ENCODE measurements around the gene STX19. TPM values are rescaled to one million over a fixed set of nuclear protein-coding genes. Genes with fewer than 3 reads are reported as not detected.

STX19 gene
- total and polyA plus RNA-seq, 2 of the 13 experiments (the other 11 are each of a cell fraction or from before 2014, with no cell fraction given): not detected

DNA sequence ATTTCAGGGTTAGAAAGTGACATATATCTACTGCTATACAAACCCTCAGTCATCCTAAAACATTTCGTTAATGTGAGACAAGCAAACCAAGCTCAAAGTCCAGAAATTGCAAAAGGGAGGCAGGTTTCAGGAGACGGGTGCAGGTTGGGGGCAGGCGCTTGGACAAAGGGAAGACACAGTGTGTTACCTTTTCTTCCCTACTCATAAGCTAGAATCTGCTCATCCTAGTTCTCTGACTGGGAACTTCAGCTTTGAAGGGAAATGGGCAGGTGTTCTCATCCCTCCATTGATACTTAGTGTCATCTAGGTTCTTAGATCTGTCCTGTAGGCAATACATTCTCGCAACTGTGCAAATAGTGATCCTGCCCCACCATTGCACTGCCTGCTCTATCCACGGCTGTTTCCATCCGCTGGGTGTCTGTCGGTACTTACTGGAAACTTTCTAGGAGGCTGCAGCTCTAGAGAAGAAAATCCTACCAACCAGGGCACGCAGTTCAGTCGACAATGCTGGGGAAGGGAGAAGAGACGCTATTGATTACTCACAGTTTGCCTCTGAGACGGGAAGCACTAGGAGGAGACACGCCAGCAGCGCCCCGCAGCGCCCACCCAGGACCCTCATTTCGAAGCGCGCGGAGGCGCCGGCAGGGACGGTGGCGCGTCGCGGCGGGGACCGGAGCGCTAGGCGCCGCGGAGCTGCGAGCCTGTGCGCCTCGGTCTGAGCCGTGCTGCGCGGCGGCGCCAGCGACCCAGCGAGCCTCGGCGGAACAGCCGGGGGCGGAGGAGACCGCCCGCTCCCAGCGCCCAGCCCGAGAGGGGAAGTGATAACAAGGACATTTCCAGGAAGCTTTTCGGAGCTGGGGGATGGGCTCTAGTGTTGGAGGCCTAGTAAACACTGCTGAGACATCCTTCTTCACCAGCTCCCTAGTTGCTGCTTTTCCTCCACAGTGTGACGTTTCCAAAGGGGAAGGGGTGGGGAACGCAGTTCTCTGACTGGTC lies 55.0 kb downstream of the STX19 start, which contains the start of gene PROS1 (continued):
- TF ChIP-seq KLF15 (CRISPR knock-in tag; IDR thresholded peaks at IDR 0.05; ENCODE audit: borderline replicate concordance) (no peak), RFXANK (CRISPR knock-in tag; IDR thresholded peaks at IDR 0.05) (no peak), NFIC (IDR thresholded peaks at IDR 0.05; ENCODE audit: low read length) (no peak), AGO2 (optimal IDR thresholded peaks at IDR 0.05; ENCODE audit: low read depth, low read length) (peak; percentile 70), ZSCAN25 (CRISPR knock-in tag; IDR thresholded peaks at IDR 0.05) (no peak; the same call in 1 of the 2 replicates), KMT2B (CRISPR knock-in tag; IDR thresholded peaks at IDR 0.05) (peak; percentile 54), ASH2L (IDR thresholded peaks at IDR 0.05; ENCODE audit: insufficient read length, low read depth, low read length) (peak; percentile 91), CBX1 (IDR thresholded peaks at IDR 0.05; ENCODE audit: low read depth) (no peak), SRSF4 (IDR thresholded peaks at IDR 0.05; ENCODE audit: low read depth, low read length, poor library complexity, severe bottlenecking) (no peak), ZNF138 (CRISPR knock-in tag; IDR thresholded peaks at IDR 0.05; ENCODE audit: low read depth) (no peak), STAG1 (CRISPR knock-in tag; IDR thresholded peaks at IDR 0.05) (peak; percentile 6; the same call in 1 of the 2 replicates), LCORL (IDR thresholded peaks at IDR 0.05) (no peak), LCORL (CRISPR knock-in tag; IDR thresholded peaks at IDR 0.05) (peak; percentile 77), ZNF484 (CRISPR knock-in tag; IDR thresholded peaks at IDR 0.05; ENCODE audit: borderline replicate concordance, low read depth) (no peak), MXD4 (CRISPR knock-in tag; IDR thresholded peaks at IDR 0.05) (no peak; the same call in none of the 2 replicates), ZNF7 (CRISPR knock-in tag; IDR thresholded peaks at IDR 0.05) (no peak), HOXA7 (CRISPR knock-in tag; IDR thresholded peaks at IDR 0.05) (no peak), ZSCAN22 (CRISPR knock-in tag; IDR thresholded peaks at IDR 0.05) (no peak), ZNF737 (CRISPR knock-in tag; IDR thresholded peaks at IDR 0.05; ENCODE audit: borderline replicate concordance) (no peak), MED13 (CRISPR knock-in tag; IDR thresholded peaks at IDR 0.05) (no peak)
- TF ChIP-seq, protein P1, sequence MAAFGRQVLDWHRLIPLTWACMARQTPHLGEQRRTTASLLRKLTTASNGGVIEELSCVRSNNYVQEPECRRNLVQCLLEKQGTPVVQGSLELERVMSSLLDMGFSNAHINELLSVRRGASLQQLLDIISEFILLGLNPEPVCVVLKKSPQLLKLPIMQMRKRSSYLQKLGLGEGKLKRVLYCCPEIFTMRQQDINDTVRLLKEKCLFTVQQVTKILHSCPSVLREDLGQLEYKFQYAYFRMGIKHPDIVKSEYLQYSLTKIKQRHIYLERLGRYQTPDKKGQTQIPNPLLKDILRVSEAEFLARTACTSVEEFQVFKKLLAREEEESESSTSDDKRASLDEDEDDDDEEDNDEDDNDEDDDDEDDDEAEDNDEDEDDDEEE (CRISPR knock-in tag; IDR thresholded peaks at IDR 0.05): no peak
- TF ChIP-seq, protein P2, sequence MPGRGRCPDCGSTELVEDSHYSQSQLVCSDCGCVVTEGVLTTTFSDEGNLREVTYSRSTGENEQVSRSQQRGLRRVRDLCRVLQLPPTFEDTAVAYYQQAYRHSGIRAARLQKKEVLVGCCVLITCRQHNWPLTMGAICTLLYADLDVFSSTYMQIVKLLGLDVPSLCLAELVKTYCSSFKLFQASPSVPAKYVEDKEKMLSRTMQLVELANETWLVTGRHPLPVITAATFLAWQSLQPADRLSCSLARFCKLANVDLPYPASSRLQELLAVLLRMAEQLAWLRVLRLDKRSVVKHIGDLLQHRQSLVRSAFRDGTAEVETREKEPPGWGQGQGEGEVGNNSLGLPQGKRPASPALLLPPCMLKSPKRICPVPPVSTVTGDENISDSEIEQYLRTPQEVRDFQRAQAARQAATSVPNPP (CRISPR knock-in tag; IDR thresholded peaks at IDR 0.05): peak; percentile 52; the same call in 1 of the 2 replicates
- TF ChIP-seq, protein P3, sequence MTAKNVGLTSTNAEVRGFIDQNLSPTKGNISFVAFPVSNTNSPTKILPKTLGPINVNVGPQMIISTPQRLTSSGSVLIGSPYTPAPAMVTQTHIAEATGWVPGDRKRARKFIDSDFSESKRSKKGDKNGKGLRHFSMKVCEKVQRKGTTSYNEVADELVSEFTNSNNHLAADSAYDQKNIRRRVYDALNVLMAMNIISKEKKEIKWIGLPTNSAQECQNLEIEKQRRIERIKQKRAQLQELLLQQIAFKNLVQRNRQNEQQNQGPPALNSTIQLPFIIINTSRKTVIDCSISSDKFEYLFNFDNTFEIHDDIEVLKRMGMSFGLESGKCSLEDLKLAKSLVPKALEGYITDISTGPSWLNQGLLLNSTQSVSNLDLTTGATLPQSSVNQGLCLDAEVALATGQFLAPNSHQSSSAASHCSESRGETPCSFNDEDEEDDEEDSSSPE (CRISPR knock-in tag; IDR thresholded peaks at IDR 0.05): 0 out of 2 replicates have a peak, but pooled peaks have one; percentile 43
- TF ChIP-seq, protein P4, sequence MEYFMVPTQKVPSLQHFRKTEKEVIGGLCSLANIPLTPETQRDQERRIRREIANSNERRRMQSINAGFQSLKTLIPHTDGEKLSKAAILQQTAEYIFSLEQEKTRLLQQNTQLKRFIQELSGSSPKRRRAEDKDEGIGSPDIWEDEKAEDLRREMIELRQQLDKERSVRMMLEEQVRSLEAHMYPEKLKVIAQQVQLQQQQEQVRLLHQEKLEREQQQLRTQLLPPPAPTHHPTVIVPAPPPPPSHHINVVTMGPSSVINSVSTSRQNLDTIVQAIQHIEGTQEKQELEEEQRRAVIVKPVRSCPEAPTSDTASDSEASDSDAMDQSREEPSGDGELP (IDR thresholded peaks at IDR 0.05; ENCODE audit: borderline replicate concordance, low read depth): no peak
